C1 segment of cervical spinal cord (tissue), 14 donors: ENCODE data around the gene HRC.

ENCODE experiments used
- DNase-seq, 14 donors: peaks; one replicate each; lab custom pipeline; 2025; lab: John Stamatoyannopoulos, UW

Gene HRC

DNA sequence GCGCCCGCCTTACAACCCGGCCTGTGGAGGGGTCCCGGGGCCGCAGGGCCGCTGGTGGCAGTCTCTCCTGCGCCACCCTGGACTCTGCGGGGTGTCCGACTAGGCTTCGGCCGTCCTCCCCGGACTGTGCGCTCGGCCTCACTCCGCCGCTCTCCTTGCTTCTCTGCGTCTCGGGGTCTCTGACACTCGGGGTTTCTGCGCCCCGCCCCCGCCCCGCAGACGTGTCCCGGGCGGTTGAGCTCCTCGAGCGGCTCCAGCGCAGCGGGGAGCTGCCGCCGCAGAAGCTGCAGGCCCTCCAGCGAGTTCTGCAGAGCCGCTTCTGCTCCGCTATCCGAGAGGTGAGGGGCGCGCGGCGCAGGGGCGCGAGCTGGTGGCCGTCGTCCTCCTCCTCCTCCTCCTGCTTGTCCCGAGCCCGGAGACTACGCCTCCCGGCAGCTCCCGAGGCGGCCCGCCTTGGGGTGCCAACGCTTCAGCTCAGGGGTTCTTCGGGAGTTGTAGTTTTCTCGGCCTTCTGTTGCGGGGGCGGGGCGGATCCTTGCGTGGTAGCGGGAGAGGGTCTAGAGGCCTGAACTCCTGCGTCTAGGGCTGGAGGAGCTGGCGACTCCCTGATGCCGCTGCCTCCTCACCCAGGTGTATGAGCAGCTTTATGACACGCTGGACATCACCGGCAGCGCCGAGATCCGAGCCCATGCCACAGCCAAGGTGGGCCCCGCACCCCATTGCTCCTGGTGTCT lies 40.4 kb downstream of the HRC start:
- DNase-seq = peak in 13 of 14 donors; percentile 3 to 78 (median 53)

DNA sequence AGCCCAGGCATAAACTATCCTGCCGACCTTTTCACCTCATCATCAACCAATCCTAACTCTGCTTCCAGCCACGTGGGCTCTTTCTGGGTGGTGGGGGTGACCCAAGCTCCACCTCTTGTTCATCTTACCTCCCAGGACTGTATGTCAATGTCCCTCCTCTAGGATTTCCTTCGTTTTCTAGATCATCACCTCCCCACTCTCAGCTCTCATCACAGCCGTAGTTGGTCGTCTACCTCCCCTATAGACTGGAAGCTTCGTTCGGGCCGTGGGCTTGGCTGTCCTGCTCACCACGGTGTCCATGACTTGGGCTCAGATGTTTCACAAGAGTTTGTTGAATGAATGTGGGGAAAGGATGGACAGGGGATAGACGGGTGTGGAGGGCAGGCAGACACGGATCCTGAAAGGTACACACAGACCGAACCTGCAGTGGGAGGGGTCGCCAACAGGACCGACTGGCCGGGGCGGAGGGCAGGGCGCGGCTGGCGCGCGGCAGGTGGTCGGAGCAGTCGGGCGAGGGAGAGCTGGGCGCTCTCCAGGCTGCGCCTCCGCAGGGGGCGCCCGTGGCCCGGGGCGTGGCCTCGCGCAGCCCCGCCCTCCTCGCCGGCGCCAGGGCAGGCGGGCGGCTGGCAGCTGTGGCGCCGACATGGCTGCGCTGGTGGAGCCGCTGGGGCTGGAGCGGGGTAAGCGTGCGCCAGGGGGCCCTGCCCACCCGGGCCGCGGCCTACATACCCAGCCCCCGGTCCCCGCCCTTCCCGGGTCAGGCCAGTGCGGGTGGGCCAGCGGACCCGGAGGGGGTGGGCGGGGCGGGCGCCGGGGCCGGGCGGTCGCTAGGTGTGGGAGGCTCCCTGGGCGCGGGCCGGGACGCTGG lies 41.2 kb downstream of the HRC start, which contains the start of gene LIN7B:
LIN7B (plus strand) TSS at position 609 of the 868 bp plus-strand sequence; CDS start at position 644, 35 bp downstream.
- peak in 12 of 14 donors; percentile 12 to 77 (median 49) for DNase-seq

GRCh38 chr19:49111218-49111998 lies 43.8 kb downstream of the HRC start:
- no peak for DNase-seq

DNA sequence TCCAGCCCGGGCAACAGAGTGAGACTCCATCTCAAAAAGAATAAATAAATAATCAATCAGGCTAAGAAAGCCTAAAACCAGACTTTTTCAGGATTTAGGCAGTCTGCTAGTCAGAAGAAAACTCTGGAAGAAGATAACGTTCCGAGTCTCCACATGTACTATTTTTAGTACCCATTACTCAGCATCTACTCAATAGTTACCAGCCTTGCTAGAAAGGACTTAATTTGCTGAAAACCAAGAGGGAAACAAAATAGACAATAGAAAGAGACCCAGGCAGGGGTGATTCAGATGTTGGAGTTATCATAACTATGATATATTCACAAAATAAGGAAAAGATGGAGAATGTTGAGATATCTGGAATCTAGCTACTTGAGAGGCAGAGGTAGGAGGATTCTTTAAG lies 44.6 kb downstream of the HRC start:
- no peak for DNase-seq

DNA sequence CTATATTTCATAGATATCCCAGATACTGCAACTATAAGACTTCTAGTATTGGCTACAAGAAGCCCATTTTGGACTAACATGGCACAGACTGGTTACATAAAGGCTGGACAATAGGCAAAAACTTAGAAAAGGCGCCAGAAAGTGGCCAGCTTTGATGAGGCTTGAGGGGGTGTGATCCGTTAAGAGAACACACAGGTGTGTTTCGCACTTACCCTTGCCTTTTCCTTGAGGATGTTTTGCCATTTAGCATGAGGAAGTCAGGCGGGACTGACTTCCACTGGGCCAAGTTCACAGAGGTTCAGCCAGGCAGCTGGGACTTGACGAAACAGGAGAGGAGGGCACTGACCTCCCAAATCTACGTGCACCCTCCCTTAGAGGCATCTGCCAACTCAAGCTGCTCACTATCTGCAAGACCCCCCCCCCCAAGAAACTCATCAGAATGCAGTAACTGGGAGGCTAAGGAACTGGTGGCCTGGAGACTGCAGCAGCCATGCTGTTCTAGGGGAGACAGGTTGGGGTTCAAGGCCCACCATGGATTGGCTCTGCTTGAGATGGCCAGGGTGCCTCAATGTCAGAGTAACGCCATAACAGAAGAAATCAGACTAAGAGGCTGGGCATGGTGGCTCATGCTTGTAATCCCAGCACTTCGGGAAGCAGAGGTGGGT lies 45.5 kb downstream of the HRC start:
- no peak for DNase-seq

- no peak for DNase-seq
Measured at GRCh38 chr19:49109051-49109450, 46.1 kb downstream of the HRC start.

- DNase-seq = no peak
Measured at GRCh38 chr19:49107625-49108459, 47.4 kb downstream of the HRC start.

DNA sequence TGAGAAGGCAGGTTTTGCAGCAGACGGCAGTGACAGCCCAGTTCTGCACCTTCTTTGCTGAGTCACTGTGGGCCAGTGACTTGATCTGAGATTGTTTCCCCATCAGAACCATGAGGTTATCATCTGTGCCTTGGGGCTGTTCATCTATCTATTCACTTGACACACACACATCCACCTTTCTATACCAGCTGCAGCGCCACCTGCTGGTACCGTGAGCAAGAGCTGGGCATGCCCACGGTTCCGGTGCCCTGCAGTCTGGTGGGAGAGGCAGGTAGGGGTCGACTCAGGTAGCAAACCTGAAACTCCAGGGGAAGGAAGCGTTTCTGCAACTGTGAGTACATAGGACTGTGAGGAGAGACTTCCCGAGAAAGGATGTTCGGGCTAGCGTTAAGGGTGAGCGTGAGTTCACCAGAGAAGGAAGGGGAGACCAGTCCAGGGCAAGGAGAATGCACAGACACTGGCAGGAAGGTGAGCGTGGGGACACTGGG lies 48.5 kb downstream of the HRC start:
- DNase-seq = peak in 5 of 14 donors; percentile 6 to 48 (median 10)

GRCh38 chr19:49104229-49104864 lies 50.8 kb downstream of the HRC start:
- DNase-seq = no peak

DNA sequence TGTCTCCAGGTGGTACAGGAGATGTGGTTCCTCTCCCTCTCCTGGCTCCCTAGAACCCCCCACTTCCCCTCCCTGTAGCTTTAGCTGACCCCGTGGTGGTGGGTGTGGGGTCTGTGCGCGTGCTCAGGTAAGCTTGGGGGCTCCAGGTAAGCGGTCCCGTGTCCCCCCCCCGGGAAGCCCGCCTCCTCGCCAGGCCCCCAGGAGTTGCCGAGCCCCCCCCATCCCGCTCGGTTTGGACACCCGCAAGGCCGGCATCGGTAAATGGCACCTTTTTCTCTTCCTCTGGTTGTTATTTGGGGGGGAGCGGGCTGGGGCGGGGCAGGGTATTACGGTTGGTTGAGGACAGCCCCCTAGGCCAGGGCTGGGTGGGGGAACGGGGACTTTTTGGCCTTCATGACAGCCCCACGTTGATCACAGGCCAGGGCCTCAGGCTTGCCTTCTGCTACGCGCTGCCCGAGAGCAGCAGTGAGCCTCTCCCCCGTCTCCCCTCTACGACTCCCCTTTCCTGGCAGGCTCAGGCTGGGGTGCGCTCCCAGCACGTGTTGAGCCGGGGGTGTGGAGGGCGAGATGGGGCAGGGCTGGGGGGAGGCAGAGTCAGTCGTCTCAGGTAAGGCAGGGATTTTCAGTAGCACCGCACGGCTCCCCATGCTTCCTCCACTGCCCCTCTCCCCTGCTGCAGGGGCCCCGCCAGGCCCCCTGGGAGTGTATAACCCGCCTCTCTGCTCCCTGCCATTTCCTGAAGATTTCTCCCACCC lies 51.7 kb downstream of the HRC start:
- DNase-seq = no peak

GRCh38 chr19:49102303-49102702 lies 52.9 kb downstream of the HRC start:
- DNase-seq = no peak
